HG03354 (cell line): ENCODE results near the gene RAB23.

Experiments used
- ATAC-seq: cut with Tn5 transposase; IDR thresholded peaks from one replicate; pipeline ENCODE4 v1.9.1; 2021; ENCODE audit warnings: mild to moderate bottlenecking; ENCODE audit not compliant: unreplicated experiment, poor library complexity, severe bottlenecking

Gene RAB23

DNA sequence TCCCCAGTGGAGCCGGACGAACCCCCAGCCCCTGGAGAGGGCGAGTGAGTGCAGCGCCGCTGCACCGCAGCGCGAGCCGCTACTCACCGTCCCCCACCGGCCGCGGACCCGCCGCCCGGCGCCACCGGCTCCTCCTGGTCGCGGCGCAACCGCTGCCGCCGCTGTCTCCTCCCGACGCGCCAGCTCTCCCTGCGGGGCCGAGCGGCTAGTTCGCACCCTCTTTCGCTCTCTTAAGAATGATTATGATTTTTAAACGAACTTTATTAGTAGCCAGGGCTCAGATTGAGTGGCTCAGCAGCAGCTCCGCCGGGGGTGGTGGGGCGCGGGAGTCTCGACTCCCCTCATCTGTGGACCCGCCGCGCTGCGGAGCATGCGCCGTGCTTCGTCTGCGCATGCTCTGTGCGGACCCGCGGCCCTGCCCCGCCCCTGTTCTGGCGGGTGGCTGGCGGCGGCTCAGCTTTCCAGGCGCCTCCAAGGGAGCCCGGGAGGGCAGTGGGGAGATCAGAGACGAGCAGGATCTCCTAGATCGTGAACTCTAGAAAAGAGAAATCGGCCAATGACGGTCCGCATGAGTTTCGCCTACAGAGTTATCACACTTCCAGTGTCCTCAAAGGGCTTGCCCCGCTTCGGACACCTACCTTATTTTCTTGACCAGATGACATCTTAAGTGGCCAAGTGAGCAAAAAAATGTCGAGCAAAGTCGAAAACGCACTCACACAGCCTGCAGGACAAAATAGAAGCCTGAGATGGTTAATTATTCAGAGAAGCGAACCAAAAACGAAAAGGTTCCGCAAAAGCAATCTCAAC lies at the start of gene RAB23:
Gene RAB23 (minus strand): TSS at position 372 of the 807 bp plus-strand sequence. CDS start 11,927 bp downstream, outside the sequence.
- ATAC-seq = peak; percentile 86

DNA sequence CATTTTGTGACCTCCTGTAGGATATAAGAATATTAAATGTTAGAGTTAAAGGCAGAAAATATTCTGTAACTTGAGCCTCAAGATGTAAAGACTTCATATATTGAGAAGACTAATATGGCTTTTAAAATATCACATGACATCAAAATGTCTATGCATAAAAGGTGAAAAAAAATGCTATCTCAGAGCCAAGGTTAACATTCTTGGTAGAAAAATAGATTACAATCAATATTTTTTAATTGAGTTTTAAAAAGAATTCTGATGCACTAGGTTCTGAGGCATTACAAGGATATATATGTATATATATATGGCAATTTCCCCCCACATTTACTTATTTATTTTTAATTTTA lies 46.2 kb upstream of the RAB23 start:
- no peak for ATAC-seq

DNA sequence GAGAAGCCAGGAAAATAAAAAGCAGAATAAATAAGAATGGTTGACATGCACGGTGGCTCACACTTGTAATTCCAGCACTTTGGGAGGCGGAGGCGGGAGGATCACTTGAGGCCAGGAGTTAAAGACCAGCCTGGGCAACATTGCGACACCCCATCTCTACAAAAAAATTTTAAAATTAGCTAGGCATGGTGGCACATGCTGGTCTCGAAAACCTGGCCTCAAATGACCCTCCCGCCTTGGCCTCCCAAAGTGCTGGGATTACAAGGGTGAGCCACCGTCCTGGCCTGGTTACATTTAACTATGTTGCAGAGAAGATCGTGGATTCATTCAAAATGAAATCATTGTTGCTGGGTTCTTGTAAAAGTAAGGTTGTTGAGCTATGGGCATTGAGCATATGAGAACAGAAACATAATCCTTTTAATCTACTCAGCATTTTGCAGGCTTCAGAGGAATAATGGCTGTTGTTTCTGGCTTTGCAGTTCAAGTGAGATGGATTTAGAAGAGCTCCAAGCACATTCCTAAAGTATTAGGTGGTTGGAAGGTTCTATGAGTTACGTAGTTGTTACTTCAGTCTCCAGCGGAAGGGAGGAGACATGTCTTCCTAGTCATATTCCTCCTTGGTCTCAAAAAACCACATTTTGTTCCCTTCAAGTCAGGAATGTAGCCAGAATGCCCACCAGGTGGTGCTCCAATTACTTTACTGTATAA lies 45.6 kb upstream of the RAB23 start:
- no peak for ATAC-seq

DNA sequence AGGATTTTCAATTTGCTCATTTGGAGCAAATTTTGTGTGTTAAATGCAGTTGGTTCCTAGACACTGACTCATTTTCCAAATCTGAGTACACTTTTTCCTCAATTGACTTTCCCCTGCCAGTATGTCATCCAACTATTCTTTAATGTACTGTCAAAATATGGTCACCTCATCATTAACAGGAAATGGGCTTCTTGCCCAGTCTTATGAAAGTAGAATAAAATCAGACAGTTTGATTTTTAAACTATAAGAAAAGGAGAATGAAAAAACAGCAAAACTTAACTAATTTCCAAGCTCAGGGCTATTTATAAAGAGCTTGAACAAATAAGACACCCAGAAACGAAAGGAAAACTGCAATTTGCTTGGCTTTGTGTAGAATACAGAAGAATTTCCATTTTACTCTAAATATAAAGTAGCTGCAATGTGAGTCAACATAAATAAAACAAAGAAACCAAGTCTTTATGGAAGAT lies 43.7 kb upstream of the RAB23 start:
- no peak for ATAC-seq

DNA sequence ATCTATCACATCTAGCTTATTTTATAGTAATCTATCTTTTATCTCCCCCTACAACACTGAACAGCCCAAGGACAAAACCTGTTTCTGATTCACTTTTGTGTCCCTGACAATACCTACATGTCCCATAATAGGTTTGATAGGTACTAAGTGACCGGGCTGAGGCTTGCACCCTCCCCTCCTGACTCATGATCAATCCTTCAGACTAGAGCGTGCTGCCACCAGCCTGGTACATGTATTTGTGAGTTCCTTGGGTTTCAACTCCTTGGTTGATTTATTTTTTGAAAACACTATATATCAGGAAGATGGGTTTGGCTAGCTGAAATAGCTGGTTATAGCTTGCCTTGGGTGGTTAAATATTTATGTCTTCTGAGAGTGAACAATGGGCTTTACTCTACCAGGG lies 41.6 kb upstream of the RAB23 start:
- ATAC-seq = no peak

DNA sequence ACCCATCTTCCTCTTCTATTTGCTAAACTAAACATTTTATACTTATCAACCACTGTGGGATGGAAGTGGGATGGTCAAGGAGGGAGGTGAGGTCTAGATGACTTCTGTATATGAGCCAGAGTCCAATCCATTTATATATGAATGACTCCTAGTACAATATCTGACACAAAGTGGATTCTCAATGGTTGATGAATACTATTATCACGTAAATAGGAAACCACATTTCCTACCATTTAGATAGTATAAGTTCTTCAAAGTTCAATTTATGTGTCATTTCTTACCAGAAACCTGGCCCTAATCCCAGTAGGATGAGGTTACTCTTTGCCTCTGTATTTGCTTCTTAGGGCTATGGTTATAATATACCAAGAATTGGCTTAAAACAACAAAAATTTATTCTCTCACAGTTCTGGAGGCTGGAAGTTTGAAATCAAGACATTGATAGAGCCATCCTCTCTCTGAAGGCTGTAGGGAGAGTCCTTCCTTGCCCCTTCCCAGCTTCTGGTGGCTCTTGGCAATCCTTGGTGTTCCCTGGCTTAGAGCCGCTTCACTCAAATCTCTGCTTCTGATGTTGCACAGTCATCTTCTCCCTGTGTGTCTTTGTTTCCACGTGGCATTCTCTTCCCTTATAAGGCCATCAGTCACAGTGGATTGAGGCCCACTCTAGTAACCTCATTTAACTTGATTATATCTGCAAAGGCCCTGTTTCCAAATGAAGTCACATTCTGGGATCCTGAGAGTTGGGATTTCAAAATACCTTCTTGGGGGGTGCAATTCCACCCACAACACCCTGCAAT lies 41.0 kb upstream of the RAB23 start:
- ATAC-seq = no peak

DNA sequence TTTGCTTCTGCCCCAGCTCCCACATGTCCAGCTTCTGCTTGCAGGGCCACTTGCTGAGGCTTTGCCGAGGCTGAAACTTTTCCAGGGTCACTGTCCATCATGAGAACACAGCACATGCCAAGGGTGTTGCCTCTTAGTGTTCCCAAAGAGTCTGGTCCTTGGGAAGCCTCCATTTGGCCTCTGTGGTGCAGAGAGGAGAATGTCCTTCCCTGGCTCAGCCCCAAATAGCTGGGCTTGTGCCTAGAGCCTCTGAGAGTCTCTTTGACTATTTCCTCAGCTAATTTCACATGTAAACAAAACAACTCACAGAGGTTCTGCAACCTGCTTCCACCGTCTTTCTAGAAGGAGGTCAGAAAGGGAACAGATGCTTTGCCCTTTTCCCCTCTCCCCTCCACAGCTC lies 40.4 kb upstream of the RAB23 start:
- no peak for ATAC-seq

DNA sequence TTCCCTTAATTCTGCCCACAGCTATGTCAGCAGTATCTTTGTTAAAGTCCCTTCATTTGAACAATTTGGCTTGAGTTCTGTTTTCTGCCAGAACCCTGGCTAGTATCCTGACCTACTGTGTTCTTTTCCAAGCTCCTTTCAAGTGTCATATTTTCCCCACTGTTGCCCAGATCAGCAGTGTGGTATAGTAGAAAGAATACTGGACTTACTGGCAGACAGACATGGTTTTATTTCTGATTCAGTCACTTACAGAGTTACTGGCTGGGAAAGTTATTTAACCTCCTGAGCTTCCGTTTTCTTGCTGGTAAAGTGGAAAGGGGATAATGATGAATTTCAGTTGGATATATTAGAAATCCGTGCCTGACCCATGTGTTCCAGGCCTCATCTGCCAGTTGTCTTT lies 39.8 kb upstream of the RAB23 start:
- ATAC-seq = no peak

DNA sequence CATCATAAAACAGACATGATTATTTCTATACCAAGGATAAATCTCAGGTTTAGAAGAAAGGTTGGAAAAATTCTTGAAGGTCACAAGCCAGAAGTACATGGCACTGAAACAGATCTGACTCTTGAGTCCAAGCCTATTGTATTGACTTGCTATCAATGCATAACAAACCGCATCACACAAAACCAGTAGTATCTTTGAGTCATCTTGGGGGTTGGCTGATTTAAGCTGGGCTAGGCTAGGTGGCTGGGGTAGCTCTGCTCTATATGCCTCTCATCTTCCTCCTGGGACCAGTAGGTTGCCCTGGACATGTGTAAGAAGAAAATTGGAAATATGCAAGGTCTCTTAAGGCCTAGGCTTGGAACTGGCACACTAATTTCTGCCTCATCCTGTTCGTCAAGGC lies 37.0 kb upstream of the RAB23 start:
- ATAC-seq = no peak

DNA sequence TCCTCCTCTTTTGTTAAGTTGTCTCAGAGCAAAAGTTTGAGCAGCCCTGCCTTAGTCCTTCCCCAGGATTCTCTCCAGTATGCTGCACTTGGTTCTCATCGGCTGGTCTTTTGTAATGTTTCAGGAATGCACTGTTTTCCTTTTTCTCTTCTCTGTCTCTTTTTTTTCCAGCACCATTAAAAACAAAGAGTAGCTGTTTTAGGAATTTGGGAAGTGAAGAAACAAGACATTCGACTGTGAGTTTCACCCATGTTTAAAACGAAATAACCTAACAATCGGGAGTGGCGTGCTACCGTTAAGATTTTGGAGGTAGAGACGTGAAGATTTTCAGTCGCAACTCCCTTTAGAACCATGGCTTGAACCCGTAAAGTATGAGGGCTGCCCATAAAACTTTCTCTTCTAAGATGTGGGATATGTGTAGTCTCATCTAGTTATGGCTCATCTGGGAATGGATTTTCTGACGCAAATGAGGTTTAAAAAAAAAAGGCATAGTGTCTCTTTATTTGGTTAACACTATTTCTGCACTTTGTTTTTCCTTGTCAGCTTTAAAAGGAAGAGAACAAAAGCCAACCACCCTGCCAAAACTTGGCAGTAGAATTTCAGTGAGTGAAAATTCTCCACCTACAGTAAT lies 35.9 kb upstream of the RAB23 start:
- ATAC-seq = no peak

DNA sequence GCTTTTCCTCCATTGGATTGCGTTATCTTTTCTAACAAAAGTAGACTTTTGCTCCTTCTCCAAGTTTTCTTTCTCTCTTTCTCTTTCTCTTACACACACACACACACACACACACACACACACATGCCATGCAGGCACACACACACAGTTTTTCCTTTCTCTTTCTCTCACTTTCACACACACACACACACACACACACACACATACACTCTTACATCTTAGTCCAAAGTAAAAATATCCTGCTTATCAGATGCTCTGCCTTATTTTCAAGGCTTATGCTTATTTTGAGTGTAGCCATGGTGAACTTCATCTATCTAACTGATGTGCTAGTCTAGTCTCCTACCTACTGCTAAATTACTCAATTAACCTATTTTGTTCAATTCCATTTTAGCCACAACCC lies 34.4 kb upstream of the RAB23 start:
- no peak for ATAC-seq

DNA sequence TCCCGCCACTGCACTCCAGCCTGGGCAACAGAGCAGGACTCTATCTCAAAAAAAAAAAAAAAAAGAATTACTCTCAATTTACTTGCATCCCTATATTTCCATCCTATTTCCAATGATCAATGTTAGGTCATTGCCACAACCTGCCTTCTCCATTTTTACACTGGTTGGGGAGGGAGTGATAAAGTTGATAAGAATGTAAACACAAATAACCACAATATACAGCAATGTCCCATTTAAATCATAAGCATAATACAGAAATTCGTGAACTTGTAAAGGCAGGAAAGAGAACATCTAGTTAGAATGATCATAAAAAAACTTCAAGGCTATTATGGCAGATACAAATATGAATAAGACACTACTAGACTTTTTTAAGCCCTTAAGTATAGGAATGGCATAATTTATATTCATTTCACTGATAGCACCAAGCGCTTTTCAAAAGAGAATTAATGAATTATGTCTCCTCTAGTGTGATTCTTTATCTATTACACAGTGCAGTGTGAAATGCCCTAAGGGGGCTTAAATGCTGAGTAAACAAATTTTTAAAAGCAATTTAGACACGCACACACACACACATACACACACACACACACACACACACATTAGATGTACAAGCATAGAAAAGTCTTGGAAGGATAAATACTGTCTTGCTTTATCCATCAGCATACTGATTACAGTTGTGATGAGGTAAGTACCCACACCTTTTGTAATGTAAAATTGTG lies 33.5 kb upstream of the RAB23 start:
- ATAC-seq = no peak

DNA sequence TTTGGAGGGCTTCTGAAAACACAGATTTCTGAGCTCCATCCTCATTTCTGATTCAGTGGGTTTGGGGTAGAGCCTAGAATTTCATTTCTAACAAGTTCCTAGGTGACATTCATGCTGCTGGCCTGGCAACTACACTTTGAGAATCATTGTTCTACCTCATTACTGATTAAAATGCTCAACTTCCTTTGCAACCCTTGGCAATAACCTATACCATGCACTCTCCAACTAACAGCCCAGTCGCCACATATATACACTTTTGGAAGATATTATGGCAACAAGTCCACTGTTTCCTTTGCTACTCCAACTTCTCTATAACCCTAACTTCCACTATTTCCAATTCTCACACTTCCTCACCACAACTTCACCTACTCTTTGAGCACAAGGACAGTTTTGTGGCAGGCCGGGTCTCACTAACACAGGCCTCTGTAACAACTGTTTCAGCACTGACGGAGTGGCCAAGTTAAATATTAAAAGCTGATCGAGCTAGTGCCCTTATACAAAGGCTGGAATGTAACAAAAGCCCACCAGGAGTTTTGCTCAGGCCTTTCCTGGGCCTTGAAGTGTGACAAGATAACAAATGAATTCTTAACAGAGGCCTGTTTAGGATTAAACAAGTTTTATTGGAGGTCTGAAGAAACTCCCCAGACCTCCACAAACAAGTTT lies 32.1 kb upstream of the RAB23 start:
- no peak for ATAC-seq

DNA sequence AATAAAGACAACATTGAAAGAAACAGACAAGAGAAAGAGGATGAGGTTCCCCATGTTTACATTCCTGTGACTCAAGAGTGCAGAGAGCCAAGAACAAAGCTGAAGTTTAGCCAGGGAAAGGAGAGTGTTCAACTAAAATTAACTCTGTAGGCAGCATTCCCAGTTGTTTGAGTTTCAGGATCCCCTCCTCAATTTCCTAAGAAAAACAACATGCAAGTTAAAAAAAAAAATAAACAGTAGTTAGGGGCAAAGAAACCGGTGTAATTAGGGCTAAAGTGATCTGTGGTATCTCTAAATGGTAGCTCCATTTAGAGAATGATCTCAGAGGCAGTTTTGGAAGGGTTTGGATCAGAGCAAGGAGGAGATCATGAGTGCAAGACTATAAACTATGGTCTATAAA lies 30.9 kb upstream of the RAB23 start:
- ATAC-seq = no peak

DNA sequence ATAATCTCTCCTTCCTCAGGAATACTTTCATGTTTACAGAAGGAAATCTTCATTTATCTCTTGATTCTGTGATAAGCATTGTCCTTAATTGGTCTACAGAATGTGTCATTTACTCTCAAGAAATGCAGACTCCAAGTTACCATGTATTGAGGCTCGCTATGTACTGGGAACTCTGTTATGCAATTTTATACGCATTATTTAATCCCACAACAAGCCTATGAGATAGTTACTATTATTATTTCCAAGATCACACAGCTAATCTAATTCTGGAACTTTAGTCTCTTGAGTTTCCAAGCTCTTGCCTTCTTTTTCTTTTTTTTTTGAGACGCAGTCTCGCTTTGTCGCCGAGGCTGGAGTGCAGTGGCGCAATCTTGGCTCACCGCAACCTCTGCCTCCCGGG lies 30.0 kb upstream of the RAB23 start:
- no peak for ATAC-seq

DNA sequence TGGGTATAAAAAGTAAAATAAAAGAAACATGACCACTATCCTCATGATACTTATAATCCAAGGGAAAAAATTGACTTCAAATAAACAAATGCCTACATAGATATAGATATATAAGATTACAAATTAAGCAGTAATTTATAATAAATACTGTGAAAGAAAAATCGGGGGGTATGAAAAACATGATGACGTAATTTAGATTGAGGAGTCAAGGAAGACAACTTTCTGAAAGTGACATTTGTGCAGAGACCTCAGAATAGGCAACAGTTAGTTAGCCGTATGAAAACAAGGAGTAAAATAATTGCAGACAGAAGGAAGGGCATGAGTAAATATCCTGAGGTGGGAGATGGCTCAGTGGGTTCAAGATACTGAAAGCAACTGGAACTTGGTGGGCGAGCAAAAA lies 28.2 kb upstream of the RAB23 start:
- no peak for ATAC-seq

DNA sequence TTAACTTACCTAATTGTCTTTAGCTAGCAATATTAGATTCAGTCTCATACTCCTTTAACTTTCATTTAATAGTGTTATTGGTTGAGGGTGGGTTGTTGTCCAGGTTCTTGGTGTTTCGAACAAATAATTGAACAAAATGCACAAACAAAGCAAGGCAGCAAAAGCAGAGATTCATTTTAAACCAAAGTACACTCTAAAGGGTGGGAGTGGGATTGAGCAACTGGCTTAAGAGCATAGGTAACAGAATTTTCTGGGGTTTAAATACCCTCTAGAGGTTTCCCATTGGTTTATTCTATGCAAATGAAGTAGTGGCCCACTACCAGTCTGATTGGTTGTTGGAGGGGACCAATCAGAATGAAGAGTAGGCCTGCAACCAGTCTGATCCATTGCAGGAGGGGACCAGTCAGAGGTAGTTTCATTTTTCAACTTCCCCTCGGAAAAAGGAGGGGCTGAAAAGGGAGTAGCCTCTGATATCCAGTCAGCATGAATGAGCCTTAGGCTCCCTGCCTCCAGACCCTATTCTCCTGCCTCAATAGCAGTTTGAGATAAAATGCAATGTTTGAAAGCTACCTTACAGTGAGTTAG lies 26.3 kb upstream of the RAB23 start:
- ATAC-seq = no peak

DNA sequence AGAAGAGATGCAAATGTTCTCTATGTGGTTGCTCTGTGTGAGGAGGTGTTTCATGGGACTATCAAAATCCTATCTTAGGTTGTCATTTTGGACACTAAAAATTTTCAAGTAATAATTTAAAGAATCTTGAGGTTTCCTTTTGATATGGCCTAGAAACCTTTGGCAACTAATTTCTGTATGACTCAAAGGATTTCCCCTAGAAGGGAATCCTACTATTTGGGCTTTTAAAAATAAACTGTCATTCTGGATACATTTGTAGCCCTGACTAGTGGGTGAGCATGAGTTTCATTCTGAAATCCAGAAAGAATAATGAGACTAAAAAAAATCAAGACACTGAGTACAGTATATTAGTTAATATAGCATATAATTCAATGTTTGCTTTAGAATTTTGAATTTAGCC lies 25.5 kb upstream of the RAB23 start:
- no peak for ATAC-seq

DNA sequence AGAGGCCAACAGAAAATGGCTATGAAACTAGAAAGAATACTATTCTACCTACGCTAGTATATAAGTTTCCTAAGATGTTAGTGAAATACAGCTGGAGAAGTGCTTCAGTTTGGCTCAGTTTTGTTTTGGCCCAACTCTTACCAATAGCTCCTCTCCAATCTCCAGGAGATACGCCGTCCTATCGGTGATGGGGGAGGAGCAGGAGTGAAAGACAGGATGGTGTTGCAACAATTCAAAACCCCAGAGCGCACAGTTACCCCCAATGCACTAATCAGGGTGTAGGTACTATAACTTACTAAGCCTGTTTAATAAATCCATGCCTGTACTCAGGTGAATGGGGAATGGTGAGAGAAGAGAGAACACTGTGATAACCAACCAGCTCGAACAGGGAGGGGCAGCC lies 24.2 kb upstream of the RAB23 start:
- no peak for ATAC-seq
